SK-N-SH treated with all-trans-retinoic acid at 6 μM for 48 hours (cell line): ENCODE results near the gene PAQR6.

ENCODE experiments used
- ATAC-seq: fragments of 200-7000 bp; cut with Tn5 transposase; 3 replicates; pipeline ENCODE4 v1.9.1; 2020; ENCODE audit warnings: mild to moderate bottlenecking, moderate library complexity
- ARNTL ChIP-seq: fragments of 450-650 bp; formaldehyde crosslinking; IDR thresholded peaks from 2 replicates; pipeline ENCODE4 v1.5.0; 2020; ENCODE audit warnings: low read depth, mild to moderate bottlenecking, moderate library complexity, borderline replicate concordance
- BACH2 ChIP-seq: fragments of 250-450 bp; sonication (Bioruptor Pico); IDR thresholded peaks from 2 replicates; pipeline ENCODE4 v1.9.0; 2021; ENCODE audit warnings: mild to moderate bottlenecking, borderline replicate concordance
- CSDC2 ChIP-seq: fragments of 250-450 bp; sonication (Bioruptor Pico); IDR thresholded peaks from 2 replicates; pipeline ENCODE4 v1.5.0; 2020; ENCODE audit warnings: mild to moderate bottlenecking, moderate library complexity
- ESRRG ChIP-seq: fragments of 250-450 bp; sonication (Bioruptor Pico); IDR thresholded peaks from 2 replicates; pipeline ENCODE4 v1.6.1; 2021; ENCODE audit warnings: mild to moderate bottlenecking
- GLIS3 ChIP-seq: fragments of 250-450 bp; sonication (Bioruptor Pico); IDR thresholded peaks from 2 replicates; pipeline ENCODE4 v1.5.0; 2020; ENCODE audit warnings: mild to moderate bottlenecking, moderate library complexity
- OSR1 ChIP-seq: fragments of 250-450 bp; sonication (Bioruptor Pico); IDR thresholded peaks from 2 replicates; pipeline ENCODE4 v1.8.0; 2022; ENCODE audit warnings: moderate library complexity, mild to moderate bottlenecking, inconsistent platforms
- PATZ1 ChIP-seq: fragments of 250-450 bp; sonication (Bioruptor Pico); IDR thresholded peaks from 2 replicates; pipeline ENCODE4 v1.8.0; 2020; ENCODE audit warnings: mild to moderate bottlenecking, moderate library complexity, borderline replicate concordance
- PPARA ChIP-seq: fragments of 250-450 bp; sonication (Bioruptor Pico); IDR thresholded peaks from 2 replicates; pipeline ENCODE4 v1.5.0; 2020; ENCODE audit warnings: mild to moderate bottlenecking, borderline replicate concordance
- RARB ChIP-seq: fragments of 250-450 bp; sonication (Bioruptor Pico); IDR thresholded peaks from 2 replicates; pipeline ENCODE4 v1.8.0; 2021; ENCODE audit warnings: mild to moderate bottlenecking, moderate library complexity
- SNAI2 ChIP-seq: fragments of 250-450 bp; sonication (Bioruptor Pico); IDR thresholded peaks from 2 replicates; pipeline ENCODE4 v1.5.0; 2020; ENCODE audit warnings: mild to moderate bottlenecking, moderate library complexity
- TCF4 ChIP-seq: fragments of 250-450 bp; sonication (Bioruptor Pico); IDR thresholded peaks from 2 replicates; pipeline ENCODE4 v1.8.0; 2021; ENCODE audit warnings: mild to moderate bottlenecking, moderate library complexity, borderline replicate concordance
- TOX ChIP-seq: fragments of 250-450 bp; sonication (Bioruptor Pico); IDR thresholded peaks from 2 replicates; pipeline ENCODE4 v1.8.0; 2021; ENCODE audit warnings: mild to moderate bottlenecking, moderate library complexity, borderline replicate concordance
- TSHZ2 ChIP-seq: fragments of 250-450 bp; sonication (Bioruptor Pico); IDR thresholded peaks from 2 replicates; pipeline ENCODE4 v1.5.0; 2020; ENCODE audit warnings: mild to moderate bottlenecking, moderate library complexity
- ZC3H10 ChIP-seq: fragments of 250-450 bp; sonication (Bioruptor Pico); IDR thresholded peaks from 2 replicates; pipeline ENCODE4 v1.5.1; 2021; ENCODE audit warnings: mild to moderate bottlenecking, moderate library complexity
- ZFP3 ChIP-seq: fragments of 250-450 bp; sonication (Bioruptor Pico); IDR thresholded peaks from 2 replicates; pipeline ENCODE4 v1.5.0; 2020; ENCODE audit warnings: mild to moderate bottlenecking, moderate library complexity
- ZFP30 ChIP-seq: fragments of 450-650 bp; formaldehyde crosslinking; IDR thresholded peaks from 2 replicates; pipeline ENCODE4 v1.5.0; 2022; ENCODE audit warnings: mild to moderate bottlenecking, moderate library complexity
- ZNF565 ChIP-seq: fragments of 450-650 bp; formaldehyde crosslinking; conservative IDR thresholded peaks from 2 replicates; pipeline ENCODE4 v1.5.0; 2020; ENCODE audit warnings: low read depth, mild to moderate bottlenecking, moderate library complexity
- ZNF70 ChIP-seq: fragments of 450-650 bp; formaldehyde crosslinking; IDR thresholded peaks from 2 replicates; pipeline ENCODE4 v1.5.0; 2020; ENCODE audit warnings: mild to moderate bottlenecking, moderate library complexity
- ZNF8 ChIP-seq: fragments of 450-650 bp; formaldehyde crosslinking; IDR thresholded peaks from 2 replicates; pipeline ENCODE4 v1.5.0; 2020; ENCODE audit warnings: mild to moderate bottlenecking, moderate library complexity
- TF ChIP-seq, protein P1 (sequence below): fragments of 250-450 bp; sonication (Bioruptor Pico); IDR thresholded peaks from 2 replicates; pipeline ENCODE4 v1.8.0; 2021; ENCODE audit warnings: low read depth, mild to moderate bottlenecking, moderate library complexity, borderline replicate concordance
- TF ChIP-seq, protein P2 (sequence below): fragments of 250-450 bp; sonication (Bioruptor Pico); IDR thresholded peaks from 2 replicates; pipeline ENCODE4 v1.5.1; 2020; ENCODE audit warnings: low read depth, mild to moderate bottlenecking, moderate library complexity

Gene PAQR6

GRCh38 chr1:156293098-156293434 lies 45.2 kb upstream of the PAQR6 start:
- no peak for TF ChIP-seq ZNF8
- TF ChIP-seq PPARA (CRISPR knock-in tag), result no peak
- TF ChIP-seq ZC3H10 (CRISPR knock-in tag), result no peak
- no peak for TF ChIP-seq ESRRG (CRISPR knock-in tag)
- no peak for TF ChIP-seq ZNF70 (CRISPR knock-in tag)
- TF ChIP-seq, protein P1, sequence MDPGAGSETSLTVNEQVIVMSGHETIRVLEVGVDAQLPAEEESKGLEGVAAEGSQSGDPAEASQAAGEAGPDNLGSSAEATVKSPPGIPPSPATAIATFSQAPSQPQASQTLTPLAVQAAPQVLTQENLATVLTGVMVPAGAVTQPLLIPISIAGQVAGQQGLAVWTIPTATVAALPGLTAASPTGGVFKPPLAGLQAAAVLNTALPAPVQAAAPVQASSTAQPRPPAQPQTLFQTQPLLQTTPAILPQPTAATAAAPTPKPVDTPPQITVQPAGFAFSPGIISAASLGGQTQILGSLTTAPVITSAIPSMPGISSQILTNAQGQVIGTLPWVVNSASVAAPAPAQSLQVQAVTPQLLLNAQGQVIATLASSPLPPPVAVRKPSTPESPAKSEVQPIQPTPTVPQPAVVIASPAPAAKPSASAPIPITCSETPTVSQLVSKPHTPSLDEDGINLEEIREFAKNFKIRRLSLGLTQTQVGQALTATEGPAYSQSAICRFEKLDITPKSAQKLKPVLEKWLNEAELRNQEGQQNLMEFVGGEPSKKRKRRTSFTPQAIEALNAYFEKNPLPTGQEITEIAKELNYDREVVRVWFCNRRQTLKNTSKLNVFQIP (CRISPR knock-in tag), result no peak
- TF ChIP-seq ZFP3 (CRISPR knock-in tag), result no peak
- TF ChIP-seq SNAI2 (CRISPR knock-in tag), result no peak
- TF ChIP-seq TOX (CRISPR knock-in tag), result no peak
- TF ChIP-seq CSDC2 (CRISPR knock-in tag), result no peak
- TF ChIP-seq RARB (CRISPR knock-in tag), result no peak
- no peak for TF ChIP-seq TCF4 (CRISPR knock-in tag)
- no peak for TF ChIP-seq GLIS3
- TF ChIP-seq, all 23 proteins: peak for 0
- no peak for ATAC-seq

DNA sequence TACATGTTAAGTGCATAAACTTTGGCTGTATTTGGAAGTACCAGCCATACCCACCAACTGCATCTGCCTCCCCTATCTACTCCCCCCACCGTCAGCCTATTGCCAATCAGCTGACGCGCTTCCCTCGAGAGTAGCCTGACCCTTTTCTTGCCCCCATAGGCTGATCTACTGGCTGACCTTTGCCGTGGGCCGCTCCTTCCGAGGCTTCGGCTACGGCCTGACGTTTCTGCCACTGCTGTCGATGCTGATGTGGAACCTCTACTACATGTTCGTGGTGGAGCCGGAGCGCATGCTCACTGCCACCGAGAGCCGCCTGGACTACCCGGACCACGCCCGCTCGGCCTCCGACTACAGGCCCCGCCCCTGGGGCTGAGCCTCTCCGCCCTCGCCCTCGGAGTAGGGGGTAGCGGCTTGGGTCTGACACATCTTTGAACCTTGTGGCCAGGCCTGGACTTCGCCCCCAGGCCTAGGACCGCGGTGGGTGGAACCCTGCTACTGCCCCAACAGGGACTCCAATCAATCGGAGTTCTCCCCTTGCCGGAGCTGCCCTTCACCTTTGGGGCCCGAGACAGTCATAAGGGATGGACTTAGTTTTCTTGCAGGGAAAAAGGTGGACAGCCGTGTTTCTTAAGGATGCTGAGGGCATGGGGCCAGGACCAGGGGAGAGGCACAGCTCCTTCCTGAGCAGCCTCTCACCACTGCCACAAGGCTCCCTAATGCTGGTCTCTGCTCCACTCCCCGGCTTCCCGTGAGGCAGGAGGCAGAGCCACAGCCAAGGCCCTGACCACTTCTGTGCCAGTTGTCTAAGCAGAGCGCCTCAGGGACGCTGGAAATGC lies 43.6 kb upstream of the PAQR6 start:
- peak; percentile 93 for ATAC-seq
- TF ChIP-seq TOX (CRISPR knock-in tag), result no peak
- no peak for TF ChIP-seq ZC3H10 (CRISPR knock-in tag)
- TF ChIP-seq GLIS3, result no peak
- no peak for TF ChIP-seq TCF4 (CRISPR knock-in tag)
- TF ChIP-seq ZNF70 (CRISPR knock-in tag), result no peak
- TF ChIP-seq TSHZ2 (CRISPR knock-in tag), result no peak
- TF ChIP-seq ZNF565, result no peak
- TF ChIP-seq PATZ1, result no peak
- no peak for TF ChIP-seq CSDC2 (CRISPR knock-in tag)
- no peak for TF ChIP-seq OSR1 (CRISPR knock-in tag)
- TF ChIP-seq BACH2 (CRISPR knock-in tag), result no peak
- TF ChIP-seq ZFP3 (CRISPR knock-in tag), result no peak
- no peak for TF ChIP-seq ESRRG (CRISPR knock-in tag)
- TF ChIP-seq ARNTL (CRISPR knock-in tag), result no peak

DNA sequence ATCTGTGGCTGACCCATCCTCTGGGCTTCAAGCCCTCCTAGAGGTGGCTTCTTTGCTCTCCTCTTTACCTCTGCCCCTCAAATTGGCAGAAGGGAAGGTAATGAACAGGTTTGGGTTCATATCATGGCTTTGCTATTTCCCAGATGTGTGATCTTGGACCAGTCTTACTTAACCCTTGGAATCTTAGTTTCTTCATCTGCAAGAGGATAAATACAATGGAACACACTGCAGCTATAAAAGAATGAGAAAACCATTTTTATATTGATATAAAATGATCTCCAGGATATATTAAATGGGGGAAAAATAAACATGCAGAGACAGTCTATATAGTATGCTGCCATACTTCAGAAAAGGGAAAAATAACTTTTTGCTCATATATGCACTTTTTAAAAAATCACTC lies 42.0 kb upstream of the PAQR6 start:
- ATAC-seq, result no peak
- no peak for TF ChIP-seq ZC3H10 (CRISPR knock-in tag)
- TF ChIP-seq SNAI2 (CRISPR knock-in tag), result no peak
- no peak for TF ChIP-seq ZNF8
- no peak for TF ChIP-seq ESRRG (CRISPR knock-in tag)
- TF ChIP-seq ZNF565, result no peak
- TF ChIP-seq BACH2 (CRISPR knock-in tag), result no peak
- TF ChIP-seq ZFP30 (CRISPR knock-in tag), result no peak
- TF ChIP-seq PPARA (CRISPR knock-in tag), result no peak
- TF ChIP-seq, protein P2, sequence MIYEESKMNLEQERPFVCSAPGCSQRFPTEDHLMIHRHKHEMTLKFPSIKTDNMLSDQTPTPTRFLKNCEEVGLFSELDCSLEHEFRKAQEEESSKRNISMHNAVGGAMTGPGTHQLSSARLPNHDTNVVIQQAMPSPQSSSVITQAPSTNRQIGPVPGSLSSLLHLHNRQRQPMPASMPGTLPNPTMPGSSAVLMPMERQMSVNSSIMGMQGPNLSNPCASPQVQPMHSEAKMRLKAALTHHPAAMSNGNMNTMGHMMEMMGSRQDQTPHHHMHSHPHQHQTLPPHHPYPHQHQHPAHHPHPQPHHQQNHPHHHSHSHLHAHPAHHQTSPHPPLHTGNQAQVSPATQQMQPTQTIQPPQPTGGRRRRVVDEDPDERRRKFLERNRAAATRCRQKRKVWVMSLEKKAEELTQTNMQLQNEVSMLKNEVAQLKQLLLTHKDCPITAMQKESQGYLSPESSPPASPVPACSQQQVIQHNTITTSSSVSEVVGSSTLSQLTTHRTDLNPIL (CRISPR knock-in tag), result no peak
- TF ChIP-seq ZFP3 (CRISPR knock-in tag), result no peak
- TF ChIP-seq RARB (CRISPR knock-in tag), result no peak
- TF ChIP-seq, protein P1 (CRISPR knock-in tag), result no peak
